NCI-H748 treated with DMSO at 0.1 percent for 48 hours (cell line): ENCODE measurements around the gene MROH8.
"Not testable (repeated sequence)": the region's sequence is repeated elsewhere in the genome, so short reads cannot be mapped to it uniquely, and the experiment has no call there.

Source experiments
- DNase-seq: peaks from one replicate; lab custom pipeline; 2025; lab: John Stamatoyannopoulos, UW

MROH8 gene

DNA sequence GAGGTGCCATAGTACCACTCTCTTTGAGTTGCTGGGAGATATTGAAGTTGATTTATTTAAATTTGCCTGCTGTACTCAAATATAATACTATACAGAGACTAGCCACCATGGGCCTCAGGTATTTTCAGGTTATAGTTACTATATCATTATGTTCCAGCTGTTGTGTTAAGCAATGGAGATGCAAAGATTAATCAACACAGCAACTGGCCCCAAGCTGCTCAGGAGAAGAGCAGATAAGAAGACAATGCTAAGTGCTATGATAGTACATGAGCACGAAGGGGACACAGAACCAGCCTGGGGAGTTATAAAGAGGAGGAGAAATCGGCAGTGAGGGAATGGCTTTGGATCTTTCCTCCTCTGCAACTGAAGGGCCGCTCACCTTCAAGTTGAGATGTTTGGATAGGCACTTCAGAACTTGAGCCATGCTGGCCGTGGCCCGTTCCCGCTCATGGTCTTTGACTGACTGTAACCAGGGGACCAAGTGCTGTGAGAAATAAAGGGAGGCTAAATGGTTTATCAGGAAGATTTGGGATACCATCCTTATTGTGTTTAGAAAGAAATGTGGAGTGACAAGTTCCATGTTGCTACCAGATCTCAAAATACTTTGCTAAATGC, 24.6 kb downstream of the MROH8 start:
- no peak for DNase-seq

GRCh38 chr20:37152284-37152683, 27.1 kb downstream of the MROH8 start:
- no peak for DNase-seq

GRCh38 chr20:37151529-37151928, 27.8 kb downstream of the MROH8 start:
- no peak for DNase-seq

DNA sequence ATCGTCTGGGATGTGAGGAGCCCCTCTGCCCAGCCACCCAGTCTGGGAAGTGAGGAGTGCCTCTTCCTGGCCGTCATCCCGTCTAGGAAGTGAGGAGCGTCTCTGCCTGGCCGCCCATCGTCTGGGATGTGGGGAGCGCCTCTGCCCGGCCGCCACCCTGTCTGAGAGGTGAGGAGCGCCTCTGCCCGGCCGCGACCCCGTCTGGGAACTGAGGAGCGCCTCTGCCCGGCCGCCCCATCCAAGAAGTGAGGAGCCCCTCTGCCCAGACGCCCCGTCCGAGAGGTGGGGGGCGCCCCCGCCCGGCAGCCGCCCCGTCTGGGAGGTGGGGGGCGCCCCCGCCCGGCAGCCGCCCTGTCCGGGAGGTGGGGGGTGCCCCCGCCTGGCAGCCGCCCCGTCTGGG, 28.5 kb downstream of the MROH8 start:
- DNase-seq, result not testable (repeated sequence)

DNA sequence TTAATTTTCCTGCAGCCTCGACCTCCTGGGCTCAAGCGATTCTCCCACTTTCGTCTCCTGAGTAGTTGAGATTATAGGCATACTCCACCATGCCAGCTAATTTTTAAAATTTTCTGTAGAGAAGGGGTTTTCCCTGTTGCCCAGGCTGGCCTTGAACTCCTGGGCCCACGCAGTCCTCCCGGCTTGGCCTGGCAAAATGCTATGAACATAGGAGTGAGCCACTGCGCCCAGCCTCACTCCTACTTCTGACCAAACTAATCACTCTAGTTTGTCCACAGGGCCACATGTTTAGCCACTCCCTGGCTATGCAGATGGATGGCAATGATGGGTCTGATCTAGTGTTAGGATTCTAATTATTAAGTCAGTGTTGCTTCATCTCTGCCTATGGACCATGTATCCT, 32.1 kb downstream of the MROH8 start:
- no peak for DNase-seq

DNA sequence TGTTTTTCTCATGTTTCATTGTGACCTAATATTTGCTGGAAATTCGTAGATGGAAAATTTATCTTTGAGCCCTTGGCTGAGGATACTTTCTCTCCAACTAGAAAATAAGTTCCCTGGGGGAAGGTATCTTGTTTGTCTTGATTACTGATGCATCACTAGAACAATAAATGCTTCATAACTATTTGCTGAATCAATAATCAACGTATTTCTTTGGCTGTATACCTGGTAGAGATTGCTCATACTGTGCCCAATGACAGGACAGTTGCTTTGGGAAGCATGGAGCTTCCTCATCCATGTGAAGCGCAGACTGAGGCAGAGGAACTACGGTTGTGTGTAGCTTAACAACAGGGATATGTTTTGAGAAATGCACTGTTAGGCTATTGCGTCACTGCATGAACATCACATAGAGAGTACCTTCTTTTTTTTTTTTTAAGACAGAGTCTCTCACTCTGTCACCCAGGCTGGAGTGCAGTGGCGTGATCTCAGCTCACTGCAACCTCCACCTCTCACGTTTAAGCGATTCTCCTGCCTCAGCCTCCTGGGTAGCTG, 34.4 kb downstream of the MROH8 start:
- DNase-seq, result no peak

GRCh38 chr20:37142708-37143107, 36.6 kb downstream of the MROH8 start:
- no peak for DNase-seq

DNA sequence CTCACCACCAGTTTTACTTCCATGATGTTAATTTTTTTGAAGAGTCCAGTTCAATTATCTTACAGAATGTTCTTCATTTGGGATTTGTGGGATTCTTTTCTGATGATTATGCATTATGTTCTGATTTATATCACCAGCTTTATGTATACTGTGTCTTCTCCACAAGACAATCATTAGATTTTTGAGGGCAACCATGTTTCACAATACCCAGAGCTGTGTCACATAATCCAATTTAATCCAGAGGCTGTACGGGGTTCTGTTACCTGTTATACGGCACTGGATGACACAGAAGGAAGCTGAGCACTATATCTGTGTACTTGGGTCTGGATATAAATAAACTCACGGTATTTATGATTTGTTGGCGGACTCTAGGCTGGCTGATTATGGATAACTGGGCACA, 41.8 kb downstream of the MROH8 start:
- no peak for DNase-seq

DNA sequence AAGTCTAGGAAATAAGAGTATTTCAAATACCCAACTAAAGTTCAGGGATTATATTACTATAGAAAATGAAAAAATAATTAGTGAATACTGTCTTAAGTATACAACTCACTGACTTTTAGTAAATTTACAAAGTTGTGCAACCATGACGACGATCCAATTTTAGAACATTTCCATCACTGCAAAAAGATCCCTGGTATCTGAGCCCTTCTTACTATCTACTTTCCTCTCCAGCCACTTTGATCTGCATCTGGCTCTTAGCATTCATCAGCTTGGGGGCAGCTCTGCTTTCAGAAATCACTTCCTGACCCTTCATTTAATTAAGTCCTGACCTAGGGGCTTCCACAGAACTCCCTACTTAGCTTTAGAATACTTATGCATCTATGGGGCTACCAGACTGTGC, 45.4 kb downstream of the MROH8 start:
- no peak for DNase-seq

DNA sequence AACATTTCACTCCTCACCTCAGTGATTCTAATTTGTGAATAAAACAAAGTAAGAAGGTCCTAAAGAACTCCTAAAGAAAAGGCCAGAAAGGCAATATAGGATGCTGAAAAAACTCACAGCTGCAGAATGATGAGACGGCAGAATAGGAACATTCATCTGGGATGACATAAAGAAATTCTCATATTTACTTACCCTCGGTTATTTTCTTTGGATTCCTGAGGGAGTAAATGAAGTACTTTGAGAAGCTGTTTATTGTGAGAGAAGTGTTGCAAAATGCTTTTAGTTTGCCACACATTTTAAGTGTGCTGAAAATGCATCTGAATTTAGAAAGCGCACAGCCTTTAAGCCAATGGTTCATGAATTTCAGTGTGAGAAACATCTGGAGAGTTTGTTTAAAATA, 47.9 kb downstream of the MROH8 start:
- no peak for DNase-seq

DNA sequence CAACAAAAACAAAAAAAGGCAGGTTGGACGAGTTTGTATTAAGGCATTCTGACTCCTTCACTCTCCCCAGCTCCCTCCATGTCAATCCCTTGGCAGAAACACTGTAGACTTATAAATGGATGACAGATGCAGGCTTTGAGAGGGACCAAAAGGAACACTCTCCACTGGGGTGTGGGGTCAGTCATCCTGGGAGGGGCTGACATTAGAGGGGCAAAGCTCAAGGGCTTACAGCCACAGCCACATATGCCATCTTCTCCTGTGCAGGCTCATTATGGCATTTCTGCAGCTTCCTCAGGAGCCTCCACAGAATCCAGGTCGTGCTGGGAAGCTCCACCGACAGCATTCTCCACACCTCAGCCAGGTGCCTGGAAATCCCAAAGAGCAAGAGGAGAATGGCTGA, 50.5 kb downstream of the MROH8 start:
- DNase-seq, result no peak

GRCh38 chr20:37126290-37126689, 53.1 kb downstream of the MROH8 start:
- not testable (repeated sequence) for DNase-seq

DNA sequence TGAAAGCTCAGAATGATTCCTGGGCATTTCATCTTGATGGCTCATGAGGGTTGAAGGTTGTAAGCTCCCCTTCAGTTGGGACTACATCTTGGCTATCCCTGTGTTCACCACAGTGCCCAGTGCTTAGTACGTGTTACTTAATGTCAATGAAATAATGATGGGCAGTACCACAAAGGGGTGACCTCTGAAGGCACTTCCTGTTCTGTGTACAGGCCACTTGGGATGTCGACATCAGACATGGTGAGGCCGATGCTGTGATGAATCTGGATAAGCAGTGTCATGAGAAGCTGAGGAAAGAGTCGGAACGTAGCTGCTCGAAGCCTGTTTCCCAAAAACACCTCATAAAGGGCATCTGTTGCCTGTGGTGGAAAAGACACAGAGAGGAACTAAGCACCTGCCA, 55.9 kb downstream of the MROH8 start:
- no peak for DNase-seq

DNA sequence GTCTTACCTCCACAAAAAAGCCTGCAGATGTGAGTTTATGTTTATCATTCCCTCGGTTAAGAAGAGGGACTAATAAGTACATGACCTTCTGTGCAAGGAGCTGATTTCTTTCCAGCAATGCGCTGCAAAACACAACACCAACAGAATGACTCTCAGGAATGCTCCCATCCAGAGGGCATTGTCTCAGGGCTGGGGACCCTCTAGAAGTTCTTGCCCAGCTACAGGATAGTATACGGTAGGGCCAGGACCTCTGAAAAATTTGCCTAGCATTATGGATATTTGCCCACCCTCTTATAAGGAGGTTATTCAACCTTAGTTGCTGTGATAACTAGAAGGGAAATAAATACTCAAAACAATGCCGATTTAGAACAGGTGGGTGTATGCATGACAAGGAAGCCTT, 58.9 kb downstream of the MROH8 start:
- no peak for DNase-seq

- DNase-seq, result no peak
Observed at GRCh38 chr20:37119356-37120036, 59.9 kb downstream of the MROH8 start.

DNA sequence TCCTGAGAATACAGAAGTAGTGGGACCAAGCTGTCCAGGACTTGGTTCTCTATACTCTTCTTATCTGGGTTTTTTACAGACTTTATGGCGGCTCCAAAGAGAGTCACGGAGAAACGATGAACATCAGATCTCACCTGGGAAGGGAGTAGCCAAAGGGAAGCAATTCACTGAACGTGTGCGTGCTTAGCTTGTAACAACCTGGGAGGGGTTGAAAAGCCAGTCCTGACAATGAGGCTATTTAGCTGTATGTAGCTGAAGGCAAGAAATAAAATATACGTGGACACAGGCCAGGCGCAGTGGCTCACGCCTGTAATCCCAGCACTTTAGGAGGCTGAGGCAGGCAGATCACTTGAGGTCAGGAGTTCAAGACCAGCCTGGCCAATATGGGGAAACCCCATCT, 65.3 kb downstream of the MROH8 start:
- DNase-seq, result no peak

DNA sequence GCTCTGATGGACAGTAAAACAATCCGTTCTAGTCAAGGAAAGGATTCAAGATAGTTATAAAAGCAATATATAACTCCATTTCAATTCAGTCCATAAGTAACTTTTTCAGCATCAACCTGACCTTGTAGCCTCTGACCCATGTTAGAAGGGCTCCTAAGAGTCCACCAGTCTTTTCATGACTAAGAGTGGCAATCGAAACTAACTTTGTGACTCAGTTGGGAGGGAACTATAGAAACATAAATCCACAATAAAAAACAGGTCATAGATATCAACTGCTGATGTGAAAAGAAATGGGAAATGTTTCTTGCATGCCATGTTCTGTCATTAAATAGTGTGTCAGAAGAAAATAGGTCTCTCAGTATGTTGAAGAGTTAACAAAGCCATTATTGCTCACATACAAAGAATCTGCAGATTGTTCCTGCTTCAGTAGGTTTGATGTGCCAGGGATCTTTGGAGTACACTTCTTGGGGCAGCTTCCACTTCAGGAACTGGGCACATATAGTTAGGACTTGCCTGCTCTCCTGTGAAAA, 67.4 kb downstream of the MROH8 start:
- DNase-seq, result no peak

- DNase-seq, result no peak
Observed at GRCh38 chr20:37108676-37109075, 70.7 kb downstream of the MROH8 start.

GRCh38 chr20:37102571-37102970, 76.8 kb downstream of the MROH8 start:
- no peak for DNase-seq

DNA sequence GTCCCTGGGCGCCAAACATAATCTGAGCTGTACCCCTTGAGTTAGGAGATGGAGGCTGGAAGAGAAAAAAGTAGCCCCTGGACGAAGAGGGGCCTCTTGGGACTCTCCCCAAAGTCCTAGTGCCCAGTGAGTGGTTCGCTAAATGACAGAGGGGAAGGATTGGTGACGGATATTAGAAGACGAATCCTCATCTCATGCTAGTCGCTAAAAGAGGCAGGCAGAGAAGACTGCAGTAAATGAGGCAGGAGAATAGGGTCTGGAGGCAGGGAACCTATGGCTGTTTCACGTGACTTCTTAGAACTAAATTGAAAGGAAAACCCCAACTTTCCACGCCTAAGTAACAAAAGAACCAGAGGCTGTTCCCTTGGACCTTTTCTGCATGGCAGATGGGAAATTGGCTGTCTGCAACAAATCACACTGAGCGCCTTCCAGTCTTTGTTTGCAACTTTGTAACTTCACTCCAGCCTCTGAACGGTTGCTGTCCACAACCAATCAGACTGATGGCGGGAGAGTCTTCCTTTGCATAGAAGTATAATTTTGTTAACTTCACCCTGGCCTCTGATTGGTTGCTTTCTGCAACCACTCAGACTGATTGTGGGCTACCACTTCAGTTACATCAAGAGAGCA, 82.8 kb downstream of the MROH8 start:
- DNase-seq, result no peak

GRCh38 chr20:37095599-37096414, 83.5 kb downstream of the MROH8 start, which contains the start of gene RBL1:
Gene RBL1, minus strand, starts transcription at chr20:37095997. Its CDS starts 69 bp downstream, at chr20:37095928.
- peak; percentile 83 for DNase-seq

DNA sequence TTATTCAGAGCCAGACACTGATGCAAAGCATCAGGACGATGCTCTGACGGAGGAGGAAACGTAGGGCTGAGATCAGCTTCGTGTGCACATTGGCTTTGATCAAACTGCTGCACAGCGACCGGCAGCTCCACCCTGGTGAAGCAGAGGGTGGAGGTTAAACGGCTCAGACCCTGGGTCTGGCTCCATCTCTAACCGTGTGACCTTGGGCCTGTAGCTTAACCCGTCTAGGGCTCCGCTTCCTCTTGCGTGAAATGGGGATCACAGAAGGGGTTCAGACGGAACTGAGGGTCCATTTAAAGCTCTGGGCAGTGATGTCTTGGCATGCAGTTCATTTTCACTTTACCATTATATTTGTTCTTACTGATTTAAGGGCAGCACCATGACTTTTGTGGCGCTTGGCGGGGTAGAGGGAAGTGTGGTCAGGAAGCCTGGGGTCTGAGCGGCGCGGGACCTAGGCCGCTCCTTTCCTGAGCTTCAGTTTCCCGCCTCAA, 84.2 kb downstream of the MROH8 start:
- no peak for DNase-seq
